Liver (tissue), 2 donors: ENCODE data around the gene CAPNS2.

ENCODE experiments used
- HNF4G ChIP-seq: IDR thresholded peaks from 2 replicates; pipeline ENCODE4 v1.6.1; 2016; ENCODE audit warnings: antibody characterized with exemption
- ZBTB33 ChIP-seq: IDR thresholded peaks from 2 replicates; pipeline ENCODE4 v1.6.1; 2016; ENCODE audit warnings: antibody characterized with exemption
- donor health status: healthy.

GRCh38 chr16:55563797-55564196, 2.7 kb upstream of the CAPNS2 start:
- no peak for TF ChIP-seq HNF4G
- no peak for TF ChIP-seq ZBTB33
